Measurements from ENCODE around the gene PTPRH. TPM values are rescaled to one million over a fixed set of nuclear protein-coding genes. Genes with fewer than 3 reads are reported as not detected.

Gene PTPRH
- total RNA-seq, 4 donors from 2014 or later = 1.2 to 3.9 (median 2.1) TPM

DNA sequence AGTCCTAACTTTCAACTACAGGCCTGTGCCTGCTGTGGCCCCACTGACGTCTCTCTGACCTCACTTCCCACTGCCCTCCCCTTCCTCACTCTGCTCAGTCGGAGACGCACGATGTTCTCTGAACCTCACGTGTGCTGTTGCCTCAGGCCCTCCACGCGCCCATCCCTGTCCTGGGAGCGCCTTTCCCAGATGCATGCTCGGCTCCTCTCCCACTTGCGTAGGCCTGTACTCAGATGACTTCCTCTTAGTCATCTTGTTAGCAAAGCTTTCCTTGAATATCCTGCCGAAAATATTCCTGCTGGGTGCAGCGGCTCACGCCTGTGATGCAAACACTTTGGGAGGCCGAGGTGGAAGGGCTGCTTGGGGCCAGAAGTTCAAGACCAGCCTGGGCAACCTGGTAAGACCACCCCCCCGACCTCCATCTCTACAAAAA is 19.9 kb downstream of the PTPRH start:
- H3K36me3 ChIP-seq = no peaks in the 10 kb centered on the region
- 50 to 59% methylated on average over 15 of the region's 15 CpGs for WGBS, 2 donors
- peaks cover 0 to 5% of the 10 kb centered on the region in 2 donors for H3K27me3 ChIP-seq
- TF ChIP-seq EP300 (IDR thresholded peaks at IDR 0.05) (peak in 1 of 2 donors; percentile 13), POLR2A (IDR thresholded peaks at IDR 0.05) (no peak)
- TF ChIP-seq, protein P1, sequence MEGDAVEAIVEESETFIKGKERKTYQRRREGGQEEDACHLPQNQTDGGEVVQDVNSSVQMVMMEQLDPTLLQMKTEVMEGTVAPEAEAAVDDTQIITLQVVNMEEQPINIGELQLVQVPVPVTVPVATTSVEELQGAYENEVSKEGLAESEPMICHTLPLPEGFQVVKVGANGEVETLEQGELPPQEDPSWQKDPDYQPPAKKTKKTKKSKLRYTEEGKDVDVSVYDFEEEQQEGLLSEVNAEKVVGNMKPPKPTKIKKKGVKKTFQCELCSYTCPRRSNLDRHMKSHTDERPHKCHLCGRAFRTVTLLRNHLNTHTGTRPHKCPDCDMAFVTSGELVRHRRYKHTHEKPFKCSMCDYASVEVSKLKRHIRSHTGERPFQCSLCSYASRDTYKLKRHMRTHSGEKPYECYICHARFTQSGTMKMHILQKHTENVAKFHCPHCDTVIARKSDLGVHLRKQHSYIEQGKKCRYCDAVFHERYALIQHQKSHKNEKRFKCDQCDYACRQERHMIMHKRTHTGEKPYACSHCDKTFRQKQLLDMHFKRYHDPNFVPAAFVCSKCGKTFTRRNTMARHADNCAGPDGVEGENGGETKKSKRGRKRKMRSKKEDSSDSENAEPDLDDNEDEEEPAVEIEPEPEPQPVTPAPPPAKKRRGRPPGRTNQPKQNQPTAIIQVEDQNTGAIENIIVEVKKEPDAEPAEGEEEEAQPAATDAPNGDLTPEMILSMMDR (IDR thresholded peaks at IDR 0.05) = no peak
- no peak for DNase-seq (ENCODE audit: low spot score in 2 of 2)
- peak overlapping the region in 1 of 4 donors; percentile 13 for H3K27ac ChIP-seq
- no peaks in the 10 kb centered on the region for H3K9me3 ChIP-seq
- no peaks in the 10 kb centered on the region for H3K4me1 ChIP-seq
- no peak overlapping the region for H3K4me3 ChIP-seq

DNA sequence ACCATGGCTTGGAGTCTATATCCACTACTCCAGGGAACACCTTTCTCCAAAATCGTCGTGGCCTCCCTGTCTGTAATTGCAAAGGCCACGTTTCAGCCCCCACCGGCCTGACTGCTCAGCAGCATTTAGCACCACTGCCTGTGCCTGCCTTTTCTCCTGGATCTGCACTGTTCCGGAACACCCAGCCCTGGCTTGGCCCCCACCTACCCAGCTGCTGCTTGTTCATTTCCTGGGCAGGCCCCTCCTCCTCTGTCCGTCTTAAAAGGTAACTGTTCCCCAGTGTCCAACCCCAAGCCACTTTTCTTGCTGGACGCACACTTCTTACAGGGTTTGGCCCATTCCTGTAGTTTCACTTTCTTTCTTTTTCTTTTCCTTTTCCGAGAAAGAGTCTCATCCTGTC is 20.7 kb downstream of the PTPRH start:
- WGBS, 2 donors = 53 to 63% methylated on average over 8 of the region's 8 CpGs
- H3K4me1 ChIP-seq = no peaks in the 10 kb centered on the region
- no peak overlapping the region for H3K27ac ChIP-seq
- no peaks in the 10 kb centered on the region for H3K9me3 ChIP-seq
- TF ChIP-seq POLR2A (IDR thresholded peaks at IDR 0.05) = no peak
- TF ChIP-seq, protein P1 (IDR thresholded peaks at IDR 0.05) = no peak
- no peak for TF ChIP-seq EP300 (IDR thresholded peaks at IDR 0.05)
- DNase-seq (ENCODE audit: low spot score in 2 of 2) = no peak
- H3K27me3 ChIP-seq = peaks cover 0 to 5% of the 10 kb centered on the region in 2 donors
- no peaks in the 10 kb centered on the region for H3K36me3 ChIP-seq
- no peak overlapping the region for H3K4me3 ChIP-seq

DNA sequence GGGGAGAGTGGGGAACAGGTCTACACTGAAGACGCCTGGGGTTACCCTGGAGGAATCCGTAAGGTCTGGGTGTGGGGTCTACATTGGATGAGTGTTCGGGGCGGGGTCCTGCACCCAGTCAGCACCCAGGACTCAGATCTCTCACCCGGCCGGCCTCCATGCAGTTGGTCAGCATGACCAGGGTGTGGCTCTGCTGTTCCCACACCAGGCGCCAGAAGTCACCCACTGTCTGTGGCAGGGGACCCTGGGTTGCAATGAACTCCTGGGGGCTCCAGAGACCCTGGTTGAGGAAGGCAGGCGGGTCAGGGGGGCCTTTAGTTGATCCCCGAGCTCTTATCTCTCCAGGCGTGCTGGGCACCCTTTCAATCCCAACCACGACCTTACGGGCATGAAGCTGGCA is 23.2 kb downstream of the PTPRH start:
- Histone ChIP-seq H3K9me3 (no peaks in the 10 kb centered on the region), H3K4me3 (no peak overlapping the region), H3K36me3 (no peaks in the 10 kb centered on the region), H3K27ac (no peak overlapping the region), H3K4me1 (no peaks in the 10 kb centered on the region), H3K27me3 (peaks cover 0 to 15% of the 10 kb centered on the region in 2 donors)
- DNase-seq (ENCODE audit: low spot score in 2 of 2) = no peak
- 75 to 79% methylated on average over 5 to 12 of the region's 12 CpGs for WGBS, 2 donors
- TF ChIP-seq, protein P1 (IDR thresholded peaks at IDR 0.05) = no peak

DNA sequence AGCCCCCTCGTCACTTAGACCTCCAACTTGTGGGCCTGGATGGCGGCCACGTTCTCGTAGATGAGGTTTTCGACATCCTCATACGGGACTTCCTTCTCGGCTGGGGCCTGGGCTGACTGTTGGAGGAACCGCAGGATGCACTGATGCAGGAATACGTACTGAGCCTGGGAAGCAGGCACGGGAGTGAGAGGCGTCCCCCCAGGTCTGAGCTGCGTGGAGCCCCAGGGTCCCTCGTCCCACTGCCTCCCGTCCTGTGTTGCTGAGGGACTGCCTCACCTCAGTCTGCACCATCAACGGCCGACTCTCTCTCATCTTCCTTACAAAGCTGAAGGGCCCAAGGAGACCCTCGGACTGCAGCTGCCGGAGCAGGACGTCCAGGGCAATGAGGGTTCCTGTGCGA is 27.6 kb downstream of the PTPRH start:
- Histone ChIP-seq H3K36me3 (no peaks in the 10 kb centered on the region), H3K27ac (no peak overlapping the region), H3K27me3 (peaks cover 3 to 59% of the 10 kb centered on the region in 2 donors), H3K4me3 (no peak overlapping the region), H3K9me3 (no peaks in the 10 kb centered on the region), H3K4me1 (peaks cover 0 to 18% (median 6%) of the 10 kb centered on the region in 4 donors)
- DNase-seq (ENCODE audit: low spot score in 2 of 2) = no peak
- no peak for TF ChIP-seq POLR2A (IDR thresholded peaks at IDR 0.05)
- no peak for TF ChIP-seq EP300 (IDR thresholded peaks at IDR 0.05)
- TF ChIP-seq, protein P1 (IDR thresholded peaks at IDR 0.05) = no peak
- WGBS, 2 donors = 68 to 76% methylated on average over 20 of the region's 20 CpGs

DNA sequence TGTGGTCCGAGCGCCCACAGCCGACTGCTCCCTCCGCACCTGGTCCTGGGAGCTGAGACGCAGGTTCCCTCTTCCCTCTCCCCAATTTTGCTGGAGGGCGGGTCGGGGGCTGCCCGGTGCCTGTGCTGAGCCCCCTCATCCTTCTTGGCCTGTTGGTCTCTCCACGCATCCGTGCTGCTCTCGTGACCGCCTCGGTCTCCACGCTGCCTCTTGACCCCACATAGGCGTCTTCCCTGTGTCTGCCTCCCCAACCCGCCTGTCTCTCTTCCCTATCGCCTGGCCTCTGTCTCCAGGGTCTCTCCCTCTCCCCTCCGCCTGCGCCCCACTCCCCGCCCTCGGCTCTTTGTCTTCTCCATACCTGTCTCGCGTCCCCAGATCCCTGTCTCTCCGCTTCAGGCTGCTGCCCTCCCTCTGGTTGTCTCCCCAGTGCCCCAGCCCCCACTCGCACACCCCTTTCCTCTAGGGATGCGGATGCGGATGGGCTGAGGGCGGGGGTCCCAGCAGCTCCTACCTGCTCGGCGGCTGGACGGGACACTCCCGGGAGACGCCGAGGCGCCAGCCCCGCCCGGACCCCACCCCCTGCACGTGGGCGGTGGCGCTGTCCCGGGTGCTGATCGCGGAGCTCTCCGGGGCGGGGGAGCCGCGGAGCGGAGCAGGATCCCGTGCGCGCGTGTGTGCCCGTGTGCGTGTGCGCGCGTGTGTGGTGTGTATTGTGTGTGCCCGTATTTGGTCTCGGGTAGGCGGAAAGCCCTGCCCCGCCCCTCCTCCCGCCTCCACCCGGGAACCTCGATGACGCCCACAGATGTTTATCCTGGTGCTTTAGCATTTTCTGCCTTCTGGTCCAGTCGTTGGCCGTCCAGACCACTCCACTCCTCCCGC is 29.5 kb downstream of the PTPRH start, which contains the start of gene SYT5:
TSS of gene SYT5 (minus strand) at position 684 of the 879 bp plus-strand sequence. CDS start 1,248 bp downstream, outside the sequence.
- Histone ChIP-seq H3K4me1 (peaks cover 0 to 18% (median 6%) of the 10 kb centered on the region in 4 donors), H3K4me3 (peak within 1 kb of the TSS in 2 of 4 donors; percentile 18 to 25), H3K27me3 (peaks cover 3 to 78% of the 10 kb centered on the region in 2 donors), H3K9me3 (no peaks in the 10 kb centered on the region), H3K27ac (no peak within 1 kb of the TSS), H3K36me3 (no peaks in the 10 kb centered on the region)
- no peak for TF ChIP-seq EP300 (IDR thresholded peaks at IDR 0.05)
- no peak for TF ChIP-seq POLR2A (IDR thresholded peaks at IDR 0.05)
- TF ChIP-seq, protein P1 (IDR thresholded peaks at IDR 0.05) = no peak
- DNase-seq (ENCODE audit: low spot score in 2 of 2) = no peak
- 1 to 3% methylated on average over 34 to 64 of the region's 68 CpGs for WGBS, 2 donors
